Osteoblast (primary cell): ENCODE data around the gene C2CD5. TPM values are rescaled to one million over a fixed set of nuclear protein-coding genes. Genes with fewer than 3 reads are reported as not detected.

ENCODE experiments used
- DNase-seq: peaks from one replicate; pipeline ENCODE4 v3.0.0; 2011; ENCODE audit warnings: low spot score, mixed read lengths; ENCODE audit not compliant: insufficient read length; ENCODE audit errors: missing footprints
- H2AFZ ChIP-seq: 2 replicates; pipeline ENCODE4 v1.6.0; 2011; ENCODE audit warnings: mild to moderate bottlenecking, low read length
- H3K27ac ChIP-seq: 2 replicates; pipeline ENCODE4 v1.5.1; 2011; ENCODE audit warnings: mild to moderate bottlenecking, low read depth, low read length, moderate library complexity
- H3K27me3 ChIP-seq: 2 replicates; pipeline ENCODE4 v1.6.0; 2012; ENCODE audit warnings: mild to moderate bottlenecking, control low read depth, inconsistent platforms, low read length, moderate library complexity; ENCODE audit not compliant: insufficient read depth
- H3K36me3 ChIP-seq: 2 replicates; pipeline ENCODE4 v1.5.1; 2011; ENCODE audit warnings: mild to moderate bottlenecking, low read length, control low read depth, moderate library complexity; ENCODE audit not compliant: insufficient read depth
- H3K4me1 ChIP-seq: 2 replicates; pipeline ENCODE4 v1.5.1; 2011; ENCODE audit warnings: mild to moderate bottlenecking, low read length, control low read depth, moderate library complexity; ENCODE audit not compliant: insufficient read depth
- H3K4me2 ChIP-seq: 2 replicates; pipeline ENCODE4 v1.6.0; 2011; ENCODE audit warnings: mild to moderate bottlenecking, low read length; ENCODE audit not compliant: insufficient read depth
- H3K4me3 ChIP-seq: fragments of 200-600 bp; sonication (generic); 3 replicates; pipeline ENCODE4 v1.5.1; 2012; ENCODE audit warnings: mild to moderate bottlenecking, low read length, inconsistent platforms; ENCODE audit not compliant: insufficient read depth
- H3K79me2 ChIP-seq: 2 replicates; pipeline ENCODE4 v1.6.0; 2012; ENCODE audit warnings: mild to moderate bottlenecking, low read length, control low read depth, inconsistent platforms; ENCODE audit not compliant: insufficient read depth
- H3K9me3 ChIP-seq: 2 replicates; pipeline ENCODE4 v1.5.1; 2011; ENCODE audit warnings: low read depth, low read length, control low read depth
- H4K20me1 ChIP-seq: 2 replicates; pipeline ENCODE4 v1.6.0; 2012; ENCODE audit warnings: mild to moderate bottlenecking, low read length, control low read depth; ENCODE audit not compliant: insufficient read depth
- CTCF ChIP-seq: IDR thresholded peaks from 2 replicates; pipeline ENCODE4 v1.5.1; 2011; ENCODE audit warnings: mild to moderate bottlenecking, low read depth, low read length, moderate library complexity; ENCODE audit errors: extremely low read depth
- total RNA-seq: library from RNA; depleted of rRNA; stranded (reverse); fragments of >200 nt; gene quantifications from 2 replicates; pipeline ENCODE4 v1.2.3, GENCODE V29; 2012

C2CD5 gene
- total RNA-seq, 1 donor: 22.1 TPM

- no peak overlapping the region for H3K4me2 ChIP-seq
- no peak for TF ChIP-seq CTCF
These were observed 8.9 kb downstream of the C2CD5 start for GRCh38 chr12:22535478-22535877.

GRCh38 chr12:22535038-22535437, 9.3 kb downstream of the C2CD5 start:
- Histone ChIP-seq H3K79me2 (peaks cover 25% of the 10 kb centered on the region), H3K4me1 (no peaks in the 10 kb centered on the region), H3K9me3 (no peaks in the 10 kb centered on the region), H3K36me3 (peaks cover 27% of the 10 kb centered on the region), H3K4me3 (no peak overlapping the region), H3K27ac (no peak overlapping the region), H3K27me3 (no peaks in the 10 kb centered on the region), H2AFZ (no peak overlapping the region), H3K4me2 (no peak overlapping the region), H4K20me1 (no peaks in the 10 kb centered on the region)
- DNase-seq: no peak
- TF ChIP-seq CTCF: no peak

More at GRCh38 chr12:22535478-22535877, 8.9 kb downstream of the C2CD5 start:
- H3K36me3 ChIP-seq: peaks cover 27% of the 10 kb centered on the region
- H3K4me1 ChIP-seq: no peaks in the 10 kb centered on the region
- H3K79me2 ChIP-seq: peaks cover 27% of the 10 kb centered on the region
- H4K20me1 ChIP-seq: no peaks in the 10 kb centered on the region
- no peak overlapping the region for H3K27ac ChIP-seq
- H2AFZ ChIP-seq: no peak overlapping the region
- DNase-seq: no peak
- no peak overlapping the region for H3K4me3 ChIP-seq
- H3K27me3 ChIP-seq: no peaks in the 10 kb centered on the region
- H3K9me3 ChIP-seq: no peaks in the 10 kb centered on the region

- H3K4me3 ChIP-seq: no peak overlapping the region
These were observed 11.2 kb downstream of the C2CD5 start for GRCh38 chr12:22533155-22533554.

GRCh38 chr12:22532317-22532716, 12.0 kb downstream of the C2CD5 start:
- Histone ChIP-seq H3K36me3 (peaks cover 27% of the 10 kb centered on the region), H3K4me2 (no peak overlapping the region), H3K27me3 (no peaks in the 10 kb centered on the region), H3K4me1 (peaks cover 23% of the 10 kb centered on the region), H2AFZ (no peak overlapping the region), H3K9me3 (no peaks in the 10 kb centered on the region), H3K27ac (no peak overlapping the region), H3K4me3 (no peak overlapping the region), H3K79me2 (peaks cover 11% of the 10 kb centered on the region), H4K20me1 (no peaks in the 10 kb centered on the region)
- no peak for DNase-seq
- TF ChIP-seq CTCF: no peak

More at GRCh38 chr12:22533155-22533554, 11.2 kb downstream of the C2CD5 start:
- peaks cover 14% of the 10 kb centered on the region for H3K79me2 ChIP-seq
- H3K27me3 ChIP-seq: no peaks in the 10 kb centered on the region
- no peak overlapping the region for H2AFZ ChIP-seq
- DNase-seq: no peak
- TF ChIP-seq CTCF: no peak
- no peaks in the 10 kb centered on the region for H3K9me3 ChIP-seq
- H3K36me3 ChIP-seq: peaks cover 27% of the 10 kb centered on the region
- no peaks in the 10 kb centered on the region for H4K20me1 ChIP-seq
- H3K4me1 ChIP-seq: peaks cover 17% of the 10 kb centered on the region
- no peak overlapping the region for H3K4me2 ChIP-seq
- no peak overlapping the region for H3K27ac ChIP-seq
